Inflammatory macrophage treated with lipopolysaccharide for 4 hours (primary cell): Measurements from ENCODE around the gene ATP1A3.
"Not testable (repeated sequence)": the region's sequence is repeated elsewhere in the genome, so short reads cannot be mapped to it uniquely, and the experiment has no call there.

ENCODE experiments used
- DNase-seq: peaks from one replicate; pipeline ENCODE4 v3.0.0-alpha.2; 2020

Gene ATP1A3

GRCh38 chr19:42010245-42011126 is 16.5 kb upstream of the ATP1A3 start:
- DNase-seq = no peak

- DNase-seq = no peak
Observed at GRCh38 chr19:42006569-42006968, 12.5 kb upstream of the ATP1A3 start.

DNA sequence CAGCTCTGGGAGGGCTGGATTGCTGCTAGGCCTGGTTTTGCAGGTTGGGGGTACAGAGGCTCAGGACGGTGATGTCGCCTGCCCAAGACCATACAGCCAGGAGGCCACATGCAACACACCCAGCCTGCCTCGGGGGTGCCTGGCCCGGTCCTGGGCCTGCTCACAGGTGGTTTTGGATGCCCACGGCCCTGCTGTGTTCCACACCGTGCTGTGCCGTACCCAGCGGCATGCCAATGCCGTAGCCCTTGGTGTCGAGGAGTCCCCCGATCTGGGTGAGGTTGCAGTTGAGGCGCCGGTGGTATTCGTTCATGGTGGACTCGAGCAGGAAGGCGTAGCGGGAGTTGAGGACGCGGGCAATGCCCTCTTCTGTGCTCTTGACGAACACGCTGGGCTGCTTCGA is 11.5 kb upstream of the ATP1A3 start:
- DNase-seq = no peak

GRCh38 chr19:42003506-42004294 is 9.7 kb upstream of the ATP1A3 start:
- no peak for DNase-seq

- no peak for DNase-seq
Observed at GRCh38 chr19:41999878-42000208, 5.8 kb upstream of the ATP1A3 start.

DNA sequence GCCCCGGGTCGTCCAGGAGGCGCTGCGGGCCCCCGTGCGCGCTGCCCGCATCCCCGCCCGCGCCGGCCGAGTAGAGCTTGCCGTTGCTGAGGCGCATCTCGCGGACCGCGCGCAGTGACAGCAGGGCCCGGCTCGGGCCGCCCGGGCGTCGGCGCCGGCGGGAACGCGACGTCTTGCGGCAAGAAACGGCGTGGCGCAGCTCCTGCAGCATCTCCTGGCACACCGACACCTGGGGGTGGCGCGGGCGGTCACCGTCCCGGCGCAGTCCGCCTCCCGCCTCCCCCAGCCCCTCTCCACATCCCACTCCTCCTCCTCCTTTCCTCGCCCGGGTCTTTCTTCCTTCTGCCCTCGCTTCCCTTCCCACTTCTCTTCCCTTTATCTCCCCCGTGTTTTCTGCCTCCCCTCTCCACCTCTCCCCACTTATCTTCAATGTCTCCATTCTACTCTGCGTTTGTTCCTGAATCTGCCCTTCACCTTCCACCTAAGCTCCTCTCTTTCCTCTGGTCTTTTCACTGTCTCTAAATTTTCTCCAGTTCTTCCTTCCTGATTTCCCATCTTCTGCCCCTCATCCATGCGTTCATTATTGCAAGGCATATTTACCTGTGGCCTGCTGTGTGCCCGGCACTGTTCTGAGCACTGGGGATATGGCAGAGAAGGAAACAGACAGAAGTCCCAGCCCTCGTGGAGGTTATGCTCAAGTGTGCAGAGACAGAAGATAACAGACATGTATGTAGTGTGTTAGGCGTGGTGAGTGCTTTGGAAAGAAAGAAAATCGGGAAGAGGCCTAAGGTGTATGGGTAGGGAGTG is 5.2 kb upstream of the ATP1A3 start:
- DNase-seq = no peak

GRCh38 chr19:41998246-41999020 is 4.4 kb upstream of the ATP1A3 start:
- no peak for DNase-seq

- no peak for DNase-seq
Observed at GRCh38 chr19:41997851-41998229, 3.8 kb upstream of the ATP1A3 start.

DNA sequence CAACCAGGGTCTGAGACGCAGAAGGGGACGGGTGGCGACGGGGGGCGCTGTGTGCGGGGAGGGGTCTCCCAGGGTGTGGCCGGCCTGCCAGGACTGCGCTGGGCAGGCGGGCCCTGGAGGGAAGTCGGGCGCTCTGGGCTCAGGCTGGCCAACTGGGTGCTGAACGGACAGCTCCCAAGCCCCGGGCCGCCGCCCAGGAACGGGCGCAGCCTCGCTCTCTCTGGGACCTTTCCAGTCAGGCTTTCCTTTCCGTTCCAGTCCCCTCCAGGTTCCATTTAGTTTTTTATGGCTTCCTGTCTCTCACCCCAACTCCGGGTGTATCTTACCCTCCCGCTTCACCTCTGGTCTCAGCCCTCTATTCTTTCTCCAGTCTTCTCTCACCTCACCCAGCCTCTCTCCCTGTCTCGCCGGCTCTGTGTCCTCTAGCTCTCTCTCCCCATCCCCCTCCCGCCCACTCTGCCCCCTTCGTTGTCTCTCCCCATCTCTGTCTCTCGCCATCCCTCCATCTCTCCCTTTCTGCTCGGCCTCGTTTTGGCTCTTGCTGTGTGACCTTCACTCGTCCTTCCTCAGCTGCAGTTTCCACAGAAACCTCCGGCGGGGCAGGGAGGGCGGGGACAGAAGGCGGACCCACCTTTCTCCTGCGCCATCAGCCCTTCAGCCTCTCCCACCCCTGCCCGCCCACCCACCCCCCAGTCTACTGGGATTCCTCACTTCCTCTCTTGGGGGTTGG is 3.3 kb upstream of the ATP1A3 start:
- peak; percentile 23 for DNase-seq

GRCh38 chr19:41995959-41996797 is 2.1 kb upstream of the ATP1A3 start:
- no peak for DNase-seq

DNA sequence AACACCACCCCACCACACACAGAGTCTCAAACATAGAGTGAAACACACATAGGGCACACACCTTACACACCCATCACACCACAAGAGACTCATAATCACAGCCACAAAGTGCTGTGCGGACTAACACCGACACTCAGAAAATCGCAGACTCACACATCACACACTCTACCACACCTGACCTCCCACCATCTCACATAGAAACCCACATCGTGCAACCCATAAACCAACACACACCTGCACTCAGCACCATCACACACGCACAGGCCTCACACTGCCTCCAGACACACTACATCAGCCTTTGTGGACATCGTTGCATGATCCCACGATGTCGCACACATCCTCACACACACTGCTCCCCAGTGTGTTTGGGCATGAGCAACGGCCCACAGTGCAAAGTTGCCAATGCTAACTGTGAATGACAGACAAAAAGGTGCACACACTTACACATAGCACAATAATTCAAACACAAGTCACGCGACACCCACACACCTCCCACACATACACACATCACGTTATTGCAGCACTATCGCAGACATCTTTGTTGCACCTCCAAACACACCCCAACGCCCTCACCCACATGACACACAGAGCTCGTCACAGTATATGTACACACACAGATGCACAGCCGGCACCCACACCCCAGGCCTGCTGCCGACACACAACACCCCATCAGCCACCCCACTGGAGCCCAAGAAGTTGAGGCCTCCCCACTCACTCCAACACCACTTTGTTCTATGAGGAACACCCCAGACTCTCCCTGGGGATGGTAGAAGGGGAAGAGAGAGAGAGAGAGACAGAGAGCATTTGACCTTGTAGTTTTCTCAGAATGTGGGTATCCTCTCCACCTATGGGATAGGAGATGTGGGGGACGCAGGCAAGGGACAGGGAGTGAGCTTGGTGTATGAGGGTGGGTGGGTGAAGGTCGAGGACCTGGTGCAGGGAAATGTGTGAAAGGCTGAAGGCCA is 1.2 kb upstream of the ATP1A3 start:
- no peak for DNase-seq

DNA sequence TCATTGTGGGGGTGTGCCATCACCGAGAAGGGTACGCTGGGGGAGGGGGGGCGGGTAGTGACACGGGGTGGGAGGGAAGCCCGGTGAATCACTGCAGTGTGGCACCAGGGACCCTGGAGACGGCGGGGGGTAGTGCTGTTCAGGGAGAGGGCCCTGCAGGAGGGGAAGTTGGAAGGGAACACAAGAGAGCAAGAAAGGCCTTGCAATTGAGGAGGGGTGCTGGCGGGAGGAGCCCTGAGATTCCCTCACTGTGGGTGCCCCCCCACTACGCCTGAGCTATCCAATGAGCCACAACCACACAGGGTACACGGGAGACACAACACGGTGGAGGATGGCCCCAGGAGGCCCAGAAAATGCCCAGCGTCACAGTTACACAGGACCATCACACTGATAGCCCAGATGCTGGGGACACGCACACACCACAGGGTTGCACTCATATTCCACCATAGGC is 516 bp upstream of the ATP1A3 start:
- DNase-seq = no peak

GRCh38 chr19:41991925-41992569 is 2.0 kb downstream of the ATP1A3 start:
- DNase-seq = not testable (repeated sequence)

- no peak for DNase-seq
Observed at GRCh38 chr19:41991025-41991424, 3.0 kb downstream of the ATP1A3 start.

GRCh38 chr19:41990615-41991014 is 3.4 kb downstream of the ATP1A3 start:
- DNase-seq = no peak

GRCh38 chr19:41990028-41990427 is 4.0 kb downstream of the ATP1A3 start:
- DNase-seq = no peak

DNA sequence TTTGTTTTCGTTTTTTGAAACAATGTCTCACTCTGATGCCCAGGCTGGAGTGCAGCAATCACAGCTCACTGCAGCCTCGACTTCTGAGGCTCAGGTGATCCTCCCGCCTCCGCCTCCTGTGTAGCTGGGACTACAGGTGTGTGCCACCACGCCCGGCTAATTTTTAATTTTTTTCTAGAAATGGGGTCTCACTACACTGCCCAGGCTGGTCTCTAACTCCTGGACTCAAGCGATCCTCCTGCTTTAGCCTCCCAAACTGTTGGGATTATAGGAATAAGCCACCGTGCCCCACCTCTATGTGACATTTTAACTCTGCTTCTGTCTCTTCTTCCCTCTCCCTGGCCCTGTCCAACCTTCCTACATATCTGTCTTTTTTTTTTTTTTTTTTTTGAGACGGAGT is 5.1 kb downstream of the ATP1A3 start:
- no peak for DNase-seq

DNA sequence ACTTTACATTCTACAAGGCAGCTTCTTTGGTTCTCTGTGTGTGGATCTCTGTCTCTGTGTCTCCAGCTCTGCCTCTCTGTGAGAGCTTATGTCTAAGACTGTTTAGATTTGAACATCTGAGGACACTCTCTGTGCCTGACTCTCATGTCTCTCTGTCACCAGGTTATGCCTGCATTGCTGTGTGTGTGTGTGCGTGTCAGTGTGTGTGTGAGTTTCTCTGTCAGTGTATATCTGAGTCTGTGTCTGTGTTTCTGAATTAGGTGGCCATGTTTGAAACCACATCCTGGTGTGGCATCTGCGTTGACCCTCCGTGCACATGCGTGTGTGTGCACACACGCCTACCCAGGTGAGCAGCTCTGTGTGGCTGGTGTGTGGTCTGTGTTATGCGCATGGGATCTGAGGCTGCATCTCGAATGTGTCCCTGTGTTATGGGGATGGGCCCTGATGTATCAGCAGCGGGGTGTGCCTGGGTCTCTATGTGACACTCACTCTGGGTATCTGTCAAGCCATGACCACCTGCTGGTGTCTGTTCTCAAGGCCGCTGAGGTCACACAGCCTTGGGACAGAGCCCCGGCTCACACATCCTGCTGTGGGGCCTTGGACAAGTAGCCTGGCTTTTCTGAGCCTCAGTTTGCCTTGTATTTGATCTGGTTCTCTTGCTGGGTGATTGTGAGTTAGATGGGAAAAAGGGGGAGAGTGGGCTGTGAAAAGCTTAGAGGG is 6.7 kb downstream of the ATP1A3 start:
- no peak for DNase-seq
